Non-pigmented ciliary epithelial cell (primary cell): ENCODE data around the gene EPB41L3.
"Not testable (repeated sequence)": the region's sequence is repeated elsewhere in the genome, so short reads cannot be mapped to it uniquely, and the experiment has no call there.

ENCODE experiments used
- DNase-seq: peaks from one replicate; pipeline ENCODE4 v3.0.0-alpha.2; 2010; ENCODE audit warnings: low read depth

Gene EPB41L3

DNA sequence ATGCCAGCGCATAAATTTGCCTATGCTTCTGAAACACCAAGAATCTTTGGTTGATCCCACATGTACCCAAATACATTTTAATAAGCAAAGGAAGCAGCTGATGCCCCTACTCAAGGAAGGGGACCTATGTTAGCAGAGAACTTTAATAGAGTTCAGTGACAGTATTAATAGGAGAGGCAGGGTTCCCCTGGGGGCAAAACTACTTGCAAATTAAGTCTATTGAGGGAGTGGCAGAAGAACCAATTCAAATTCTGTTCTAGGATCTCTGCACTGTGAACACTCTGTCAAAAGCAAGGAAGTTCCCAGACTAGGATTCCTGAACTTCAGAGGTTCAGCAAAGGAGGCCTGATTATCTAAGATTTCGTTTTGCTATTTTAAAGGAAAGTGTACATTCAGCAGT lies 47.5 kb downstream of the EPB41L3 start:
- DNase-seq, result no peak

DNA sequence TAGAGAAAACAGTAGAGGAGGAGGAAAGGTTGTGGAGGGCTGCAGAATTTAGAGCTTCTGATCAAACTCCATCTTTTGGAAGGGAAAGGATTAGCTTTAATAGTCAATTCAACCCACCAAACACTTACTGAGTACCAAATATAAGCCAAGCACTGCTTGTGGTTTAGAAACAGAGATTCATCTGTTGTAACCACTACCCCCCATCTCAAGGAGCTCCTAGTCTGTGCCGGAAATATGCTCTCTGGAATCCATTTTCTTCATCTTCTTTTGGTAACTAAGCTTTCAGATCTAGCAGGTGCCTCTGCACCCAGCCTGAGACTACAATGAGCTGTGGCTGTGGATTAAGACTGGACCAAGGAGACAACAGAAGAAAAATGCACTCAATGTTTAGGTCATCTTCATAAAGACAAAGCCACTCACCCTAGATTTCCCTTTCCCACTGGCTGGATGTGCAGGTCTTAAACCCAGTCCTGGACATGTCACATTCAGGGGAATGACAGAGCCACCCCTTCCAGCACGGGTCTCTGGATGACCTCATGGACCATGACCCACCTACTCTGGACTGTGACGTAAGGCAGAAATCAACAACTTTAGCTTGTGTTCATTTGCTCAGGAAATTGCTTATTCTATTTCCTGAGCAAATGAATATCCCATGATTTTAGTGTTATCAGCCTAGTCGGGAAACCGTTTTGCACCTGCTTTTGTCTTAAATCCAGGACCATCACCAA lies 52.9 kb downstream of the EPB41L3 start:
- no peak for DNase-seq

DNA sequence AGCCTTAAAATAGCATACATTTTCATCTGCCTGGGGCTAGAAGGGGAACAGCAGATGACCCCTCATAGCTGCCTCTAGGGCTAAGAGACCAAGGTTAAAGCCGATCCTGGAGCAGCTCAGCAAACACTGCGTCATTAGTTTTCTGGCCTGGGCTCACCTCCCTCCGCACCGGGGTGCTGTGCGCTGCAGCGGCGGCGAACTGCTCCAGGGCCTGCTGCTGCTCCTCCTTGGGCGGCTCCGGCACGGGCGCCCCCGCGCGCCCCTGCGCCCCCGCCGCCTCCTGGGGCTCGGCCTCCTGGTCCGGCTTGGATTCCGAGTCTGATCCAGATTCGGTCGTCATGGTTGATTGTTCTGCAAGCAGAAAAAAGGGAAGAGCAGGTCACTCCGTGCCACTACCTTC lies 55.0 kb downstream of the EPB41L3 start:
- DNase-seq, result no peak

DNA sequence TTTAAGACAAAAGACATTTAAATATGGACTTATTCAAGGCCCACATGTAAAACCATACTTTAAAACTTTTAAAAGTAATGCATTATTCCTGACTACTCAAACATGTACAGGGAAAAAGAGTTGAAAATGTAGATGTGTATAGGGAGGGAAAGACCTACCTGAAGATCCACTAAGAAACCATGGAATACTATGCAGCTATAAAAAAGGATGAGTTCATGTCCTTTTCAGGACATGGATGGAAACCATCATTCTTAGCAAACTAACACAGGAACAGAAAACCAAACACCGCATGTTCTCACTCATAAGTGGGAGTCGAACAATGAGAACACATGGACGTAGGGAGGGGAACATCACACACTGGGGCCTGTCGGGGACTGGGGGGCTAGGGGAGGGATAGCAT lies 55.8 kb downstream of the EPB41L3 start:
- DNase-seq, result not testable (repeated sequence)

DNA sequence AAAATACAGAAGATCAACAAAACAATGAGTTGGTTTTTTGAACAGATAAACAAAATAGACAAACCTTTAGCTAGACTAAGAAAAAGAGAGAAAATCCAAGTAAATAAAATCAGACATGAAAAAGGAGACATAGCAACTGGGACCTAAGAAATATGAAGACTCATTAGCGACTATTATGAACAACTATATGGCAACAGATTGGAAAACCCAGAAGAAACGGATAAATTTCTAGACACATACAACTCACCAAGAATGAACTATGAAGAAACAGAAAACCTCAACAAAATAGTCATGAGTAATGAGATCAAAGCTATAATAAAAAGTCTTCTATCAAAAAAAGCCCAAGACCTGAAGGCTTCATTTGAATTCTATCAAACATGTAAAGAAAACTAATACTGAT lies 59.3 kb downstream of the EPB41L3 start:
- DNase-seq, result no peak

DNA sequence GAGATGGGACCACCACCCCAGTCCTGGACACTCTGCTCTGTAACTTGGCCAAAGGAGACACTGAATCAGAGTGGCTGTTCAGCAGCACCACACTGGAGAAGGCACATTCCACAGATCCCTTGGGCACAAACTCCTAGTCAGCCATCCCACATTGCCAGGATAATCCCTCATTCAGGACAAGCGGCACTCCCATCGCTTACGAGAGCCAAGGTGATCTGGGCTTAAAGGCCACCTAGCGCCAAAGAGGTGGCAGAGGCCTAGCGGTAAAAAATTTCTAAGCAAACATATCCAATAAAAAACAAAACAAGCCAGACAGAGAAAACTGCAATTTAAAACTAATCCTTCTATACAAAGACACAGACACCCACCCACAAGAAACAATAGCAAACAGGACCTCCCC lies 62.2 kb downstream of the EPB41L3 start:
- DNase-seq, result no peak

DNA sequence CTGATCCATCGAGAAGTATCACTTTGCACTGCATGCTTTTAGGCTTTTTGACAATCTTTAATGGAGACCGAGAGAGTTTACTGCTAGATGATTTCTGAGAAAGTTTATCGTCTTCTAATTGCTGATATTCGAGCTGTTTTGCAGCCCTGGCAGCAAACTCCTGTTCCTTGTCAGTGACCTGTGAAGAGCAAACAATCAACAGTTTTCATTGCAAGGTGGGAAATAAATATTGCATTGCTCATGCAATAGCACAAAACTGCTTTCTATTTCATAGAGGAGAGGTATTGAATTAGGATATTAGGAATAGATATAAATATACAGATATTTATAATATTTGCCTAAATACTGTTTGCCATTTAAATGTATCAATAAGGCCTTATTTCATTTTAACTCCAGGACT lies 65.5 kb downstream of the EPB41L3 start:
- no peak for DNase-seq

DNA sequence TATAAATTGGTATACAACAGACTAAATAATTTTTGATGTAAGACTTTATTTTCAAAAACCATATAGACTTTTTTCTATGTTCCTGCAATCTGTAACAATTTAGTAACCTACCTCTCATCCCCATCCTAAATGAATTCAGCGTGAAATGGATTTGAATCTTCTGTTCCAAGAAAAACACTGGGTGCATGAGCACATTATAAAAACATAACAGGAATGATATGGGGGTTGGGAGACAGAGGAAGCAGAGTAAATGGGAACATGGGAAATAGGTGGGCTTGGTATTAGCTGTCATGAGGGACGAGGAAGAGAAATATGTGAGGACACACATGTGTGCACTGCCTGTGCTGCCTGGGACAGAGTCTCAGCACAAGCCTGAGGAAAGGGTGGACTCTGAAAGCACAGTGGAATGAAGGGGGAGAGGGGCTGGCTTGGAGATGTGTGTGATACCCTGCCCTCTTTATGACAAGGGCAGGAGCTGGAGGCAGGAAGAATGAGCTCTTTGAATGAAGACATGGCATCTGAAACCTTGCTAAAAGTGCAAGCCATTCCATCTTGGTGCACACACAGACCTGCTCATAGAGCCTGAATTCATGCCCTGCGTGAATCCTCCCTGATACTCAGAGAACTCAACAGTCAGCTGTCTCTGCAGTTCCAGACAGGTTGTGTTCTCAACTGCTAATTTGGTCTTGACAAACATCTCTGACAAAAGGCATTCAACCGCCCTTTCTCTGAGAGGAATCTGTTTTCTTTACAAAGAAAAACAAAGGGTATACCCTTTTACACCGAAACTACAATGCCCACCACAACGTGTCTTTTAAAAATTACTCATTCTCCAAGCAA lies 66.6 kb downstream of the EPB41L3 start:
- peak; percentile 5 for DNase-seq

DNA sequence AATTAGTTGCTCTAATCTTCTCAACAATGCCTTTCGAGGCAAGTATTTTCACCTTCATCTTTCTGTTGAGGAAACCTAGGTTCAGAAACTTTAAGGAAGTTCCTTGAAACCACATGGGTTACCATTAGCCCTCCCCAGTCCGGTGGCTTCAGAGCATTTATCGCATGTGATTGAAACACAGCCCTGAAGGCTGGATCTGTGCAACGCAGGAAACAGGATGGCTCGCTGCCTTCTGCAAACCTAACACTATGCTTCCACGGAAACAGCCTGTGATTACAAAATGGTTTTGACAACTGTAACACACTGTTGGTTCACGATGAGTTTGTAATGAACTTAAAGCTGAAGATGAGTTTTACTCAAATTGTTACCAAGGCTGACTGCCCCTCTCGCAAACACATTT lies 68.5 kb downstream of the EPB41L3 start:
- no peak for DNase-seq

DNA sequence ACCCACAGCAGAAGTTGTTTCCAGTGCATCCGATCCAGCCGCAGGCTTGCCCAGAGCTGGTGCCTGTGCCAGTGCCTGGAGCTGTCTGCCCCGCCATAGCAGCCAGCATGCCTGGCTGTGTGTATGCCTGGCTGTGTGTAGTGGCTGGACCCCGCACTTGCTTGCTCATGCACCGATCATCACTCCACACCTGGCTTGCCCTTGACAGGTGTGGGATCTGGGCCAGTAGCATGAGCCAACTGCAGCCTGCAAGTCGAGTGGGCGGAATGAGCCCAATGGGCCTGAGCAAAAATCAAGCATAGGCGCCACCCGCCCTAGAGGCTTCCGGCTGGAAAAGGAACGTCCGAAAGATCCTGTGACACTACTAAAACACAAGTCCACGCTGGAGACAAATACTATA lies 74.5 kb downstream of the EPB41L3 start:
- DNase-seq, result no peak

DNA sequence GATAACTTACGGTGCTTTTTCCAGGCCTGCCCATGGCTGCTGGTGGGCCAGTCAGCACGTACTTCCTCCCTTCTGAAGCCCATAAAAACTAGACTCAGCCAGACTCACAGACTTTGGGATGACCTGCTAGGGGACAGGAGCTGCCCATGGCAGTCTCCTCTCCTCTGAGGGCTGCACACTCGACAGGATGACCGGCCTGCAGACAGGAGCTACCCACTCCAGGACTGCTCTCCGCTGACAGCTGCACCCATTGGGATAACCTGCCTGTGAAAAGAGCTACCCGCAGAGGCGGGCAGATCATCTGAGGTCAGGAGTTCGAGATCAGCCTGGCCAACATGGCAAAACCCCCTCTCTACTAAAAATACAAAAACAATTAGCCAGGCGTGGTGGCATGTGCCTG lies 75.4 kb downstream of the EPB41L3 start:
- no peak for DNase-seq

DNA sequence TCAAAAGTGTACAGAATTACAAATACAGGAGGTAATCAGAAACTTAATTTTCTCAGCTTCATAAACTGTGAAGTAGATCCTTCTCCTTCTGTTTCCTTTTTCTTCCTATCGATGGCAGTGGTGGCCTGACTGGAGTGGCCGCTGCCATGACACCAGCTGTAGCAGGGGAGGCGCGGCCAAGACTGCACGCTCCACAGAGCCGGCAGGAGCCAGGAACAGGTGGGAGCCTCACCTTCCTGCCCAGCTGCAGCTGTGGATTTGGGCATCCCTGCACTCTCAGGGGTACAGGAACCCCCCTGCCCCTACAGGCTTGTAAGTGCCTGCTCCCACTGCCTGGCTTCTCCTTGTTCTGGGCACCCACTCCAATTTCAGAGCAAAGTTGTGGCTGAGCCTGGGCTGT lies 76.1 kb downstream of the EPB41L3 start:
- no peak for DNase-seq

DNA sequence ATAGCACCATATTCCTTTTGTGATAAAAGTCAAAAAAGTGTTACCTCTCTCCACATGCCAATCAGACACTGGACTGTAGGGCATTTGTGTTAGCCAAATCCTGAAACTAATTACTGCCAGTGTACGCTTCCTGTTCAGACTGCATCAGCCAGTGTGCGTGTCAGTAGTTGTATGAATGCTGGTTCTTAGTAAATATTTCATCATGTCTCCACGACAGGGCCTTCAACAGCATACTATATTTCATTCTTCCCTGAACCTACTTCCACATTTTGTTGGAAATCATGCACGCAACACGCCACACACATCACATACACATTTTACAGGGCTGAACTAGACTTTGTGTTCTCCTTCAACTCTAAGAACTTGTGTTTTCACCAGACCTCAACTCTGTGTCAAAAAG lies 77.5 kb downstream of the EPB41L3 start:
- DNase-seq, result no peak

DNA sequence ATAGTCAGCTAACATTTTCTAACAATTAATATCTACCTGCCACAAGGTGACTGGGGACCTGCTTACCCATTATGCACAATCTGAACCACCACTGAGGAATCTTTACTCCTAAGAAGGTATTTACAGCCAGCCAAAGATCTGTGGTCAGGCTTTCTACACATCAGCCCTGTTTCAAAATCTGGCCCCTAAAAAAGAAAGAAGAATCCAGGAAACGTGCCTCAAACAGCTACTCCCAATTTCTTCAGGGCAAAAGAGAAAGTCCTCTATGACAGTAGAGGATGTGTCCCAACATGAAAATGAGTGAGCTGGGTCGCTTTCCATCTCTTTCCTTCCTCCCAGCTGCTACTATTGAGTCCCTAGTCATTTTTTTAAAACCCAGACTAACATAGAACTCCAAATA lies 79.5 kb downstream of the EPB41L3 start:
- DNase-seq, result no peak

DNA sequence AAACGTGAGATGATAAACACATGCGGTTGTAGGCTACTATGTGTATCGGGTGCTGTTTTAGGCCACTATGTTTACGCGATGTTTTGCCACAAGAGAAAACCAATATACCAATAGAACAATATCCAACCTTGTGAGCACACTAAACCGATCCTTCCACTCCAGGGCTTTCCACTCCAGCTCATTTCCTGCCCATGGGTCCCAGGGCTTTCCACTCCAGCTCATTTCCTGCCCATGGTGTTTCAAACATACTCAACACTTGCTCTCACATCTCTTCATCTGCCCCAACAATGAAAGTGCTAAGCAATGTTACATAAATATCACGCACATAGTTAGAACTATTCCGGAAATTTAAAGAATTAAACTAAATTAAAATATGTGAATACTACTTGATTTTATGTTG lies 80.0 kb downstream of the EPB41L3 start:
- DNase-seq, result no peak

DNA sequence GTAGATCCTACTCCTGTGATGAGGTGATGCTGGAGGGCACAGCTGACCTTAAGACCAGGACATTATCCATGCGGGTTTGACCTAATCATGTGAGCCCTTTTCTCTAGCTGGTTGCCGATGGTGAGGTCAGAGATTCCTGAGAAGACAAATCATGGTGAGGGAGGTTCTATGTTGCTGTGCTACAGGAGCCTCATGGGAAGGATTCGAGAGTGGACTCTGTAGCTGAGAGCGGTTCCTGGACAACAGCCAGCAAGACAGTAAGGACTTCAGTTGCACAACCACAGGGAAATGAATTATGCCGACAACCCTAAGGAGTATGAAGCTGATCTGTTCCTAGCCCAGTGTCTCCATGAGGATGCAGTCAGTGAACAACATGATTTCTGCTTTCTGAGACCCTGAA lies 80.4 kb downstream of the EPB41L3 start:
- peak; percentile 22 for DNase-seq

DNA sequence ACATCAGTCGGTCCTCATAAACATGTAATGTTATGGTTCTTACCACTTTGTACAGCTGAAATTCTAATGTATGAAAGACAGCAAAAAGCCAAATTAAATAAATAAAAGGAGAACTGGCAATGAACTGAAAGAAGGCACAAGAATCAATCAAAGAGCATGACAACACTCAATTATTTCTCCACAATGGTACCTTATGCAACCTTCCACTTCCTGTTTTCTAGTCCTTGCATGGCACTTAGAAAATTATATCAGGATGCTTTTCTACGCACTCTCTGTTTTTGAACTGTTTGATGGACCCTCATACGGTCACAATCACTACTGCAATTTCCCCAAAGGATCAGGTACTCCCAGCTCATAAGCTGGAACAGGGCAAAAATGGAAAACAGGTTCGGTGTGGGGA lies 81.6 kb downstream of the EPB41L3 start:
- DNase-seq, result no peak

DNA sequence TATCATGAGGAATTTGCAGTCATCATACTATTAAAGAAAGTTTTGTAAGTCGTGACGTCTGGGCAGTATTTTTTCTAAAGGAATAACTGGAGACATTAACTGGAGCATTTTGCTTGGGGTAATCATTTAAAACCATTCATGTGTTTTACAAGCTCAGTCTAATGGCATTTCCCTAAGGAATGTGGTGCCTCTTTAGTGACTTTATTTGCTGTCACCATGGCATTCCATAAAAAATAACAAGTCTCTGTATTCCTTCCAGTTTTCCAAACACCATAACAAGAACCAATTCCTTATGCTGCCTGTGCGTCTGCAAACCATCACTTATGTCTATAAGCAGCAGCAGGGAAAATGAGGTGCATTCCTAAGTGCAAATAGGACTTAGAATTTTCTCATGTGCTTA lies 82.8 kb downstream of the EPB41L3 start:
- no peak for DNase-seq

DNA sequence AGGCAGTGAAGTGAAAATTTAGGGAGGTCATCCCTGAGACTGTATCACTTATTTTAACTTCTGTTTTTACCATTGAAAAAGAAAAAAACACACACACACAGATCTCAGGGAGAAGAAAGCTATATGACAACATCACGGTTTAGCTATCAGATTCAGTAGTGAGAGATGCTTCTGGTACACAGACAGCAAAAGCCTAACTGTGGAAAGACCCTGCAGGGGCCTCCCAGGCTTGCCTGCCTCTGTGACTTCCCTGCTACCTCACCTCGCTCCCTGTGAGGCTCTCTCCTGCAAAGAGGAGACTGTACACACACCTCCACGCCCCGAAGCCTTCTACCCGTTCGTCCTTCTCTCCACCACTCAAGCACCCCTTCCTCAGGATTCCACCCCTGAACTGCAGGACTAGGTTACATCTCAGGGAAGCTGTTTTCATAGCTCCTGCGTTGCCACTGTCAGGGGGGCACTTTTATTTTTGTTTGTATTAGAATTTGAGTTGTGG lies 86.3 kb downstream of the EPB41L3 start:
- no peak for DNase-seq

DNA sequence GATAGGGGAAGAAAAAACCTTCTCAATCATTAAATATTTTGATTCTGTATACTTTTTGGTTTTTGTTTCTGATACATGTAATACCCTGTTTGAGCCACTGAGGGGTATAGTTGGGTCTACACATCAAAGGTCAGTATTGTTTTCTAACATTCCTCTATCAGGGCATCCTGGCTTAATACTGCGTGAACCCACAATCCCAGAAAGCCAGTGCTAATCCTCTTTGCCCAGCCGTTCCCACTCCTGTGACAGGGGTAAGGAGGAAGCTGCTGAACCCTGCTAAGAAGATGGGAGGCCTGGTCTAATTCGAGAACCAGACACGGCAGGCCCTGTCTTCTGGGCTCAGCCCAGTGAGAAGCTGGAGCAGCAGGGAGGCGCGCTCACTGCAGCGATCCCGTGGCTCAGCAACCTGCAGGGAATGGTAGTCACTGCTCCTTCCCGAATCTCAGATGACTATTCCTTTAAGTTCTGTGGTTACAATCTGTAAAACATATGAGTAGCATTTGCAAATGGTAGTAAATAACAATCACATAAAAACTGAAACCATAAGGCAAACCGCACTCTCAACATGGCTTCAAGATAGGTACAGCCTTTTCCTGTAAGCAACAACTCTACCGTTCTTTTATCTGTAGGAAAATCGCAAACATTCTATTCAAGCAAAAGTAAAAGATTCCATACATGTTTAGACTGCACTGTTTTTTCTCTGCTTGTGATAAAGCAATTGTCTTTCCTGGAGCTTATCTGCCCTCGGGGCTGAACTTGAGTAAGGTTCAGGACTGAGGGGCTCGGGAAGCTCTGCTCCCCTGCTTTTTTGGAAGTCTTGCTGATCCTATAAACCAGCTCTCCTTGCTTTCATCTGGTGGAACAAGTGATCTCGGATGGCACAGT lies 87.0 kb downstream of the EPB41L3 start:
- no peak for DNase-seq

DNA sequence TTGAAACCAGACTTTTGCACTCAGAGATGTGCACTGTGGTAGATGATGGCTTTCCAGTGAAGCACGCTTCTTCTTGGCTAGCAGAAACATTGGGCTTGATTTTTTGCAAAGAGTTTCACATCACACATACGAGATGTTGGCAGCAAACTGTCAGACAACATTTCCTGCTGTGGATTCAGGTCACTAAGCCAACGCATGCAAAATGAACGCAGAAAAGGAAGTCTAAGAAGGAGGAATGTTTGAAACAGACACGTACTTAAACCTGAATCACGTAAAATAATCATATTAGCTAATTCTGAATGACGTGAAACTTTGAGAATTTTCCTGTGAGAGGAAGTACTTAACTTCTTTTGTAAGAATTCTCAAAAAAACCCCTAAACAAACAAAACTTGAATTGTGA lies 88.1 kb downstream of the EPB41L3 start:
- peak; percentile 40 for DNase-seq

DNA sequence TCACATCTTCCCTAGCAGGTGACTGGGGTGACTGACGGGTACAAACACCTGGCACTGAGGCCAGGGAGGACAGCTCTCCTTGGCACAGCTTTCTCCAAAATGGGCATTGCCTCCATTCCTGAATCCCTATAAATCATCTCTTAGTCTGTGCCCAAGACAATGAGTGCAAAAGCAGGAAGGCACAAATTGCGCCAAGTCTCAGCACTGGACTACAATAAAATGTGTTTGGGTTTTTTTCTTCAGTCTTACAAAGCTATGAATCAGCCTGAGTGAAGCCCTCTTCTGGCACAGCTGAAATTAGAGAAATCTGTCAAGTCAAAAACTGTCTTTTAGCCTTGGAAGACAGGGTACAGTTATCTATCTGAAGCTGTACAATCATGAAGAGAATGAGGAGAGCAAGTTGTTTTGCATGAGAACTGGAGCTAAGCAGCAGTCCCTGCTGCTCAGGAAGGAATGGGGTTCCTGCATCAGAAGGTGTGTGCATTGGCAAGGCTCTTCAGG lies 90.8 kb downstream of the EPB41L3 start:
- no peak for DNase-seq
